ENCODE data around the gene OR2T10.
"Not testable (repeated sequence)": the region's sequence is repeated elsewhere in the genome, so short reads cannot be mapped to it uniquely, and the experiment has no call there.

DNA sequence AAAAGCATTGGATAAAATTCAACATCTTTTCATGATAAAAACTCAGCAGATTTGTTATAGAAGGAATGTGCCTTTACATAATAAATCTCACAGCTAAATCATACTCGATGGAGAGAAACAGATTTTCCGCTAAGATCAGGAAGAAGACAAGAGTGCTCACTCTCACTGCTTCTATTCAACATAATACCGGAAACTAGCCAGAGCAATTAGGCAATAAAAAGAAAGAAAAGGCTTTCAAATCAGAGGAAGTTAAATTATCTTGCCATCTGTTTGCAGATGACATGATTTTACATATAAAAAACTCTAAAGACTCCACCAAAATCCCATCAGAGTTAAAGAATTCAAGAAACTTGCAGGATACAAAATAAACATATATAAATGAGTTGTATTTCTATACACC, 26.7 kb downstream of the OR2T10 start:
- TF ChIP-seq CTCF (conservative IDR thresholded peaks at IDR 0.05; ENCODE audit: low read length); EZH2phosphoT487 (IDR thresholded peaks at IDR 0.05; ENCODE audit: borderline replicate concordance, low read depth, low read length): not testable (repeated sequence)
